Neural cell (in vitro differentiated cells): ENCODE measurements around the gene PROM2.

Experiments used
- EP300 ChIP-seq: fragments of 450-650 bp; conservative IDR thresholded peaks from 2 replicates; pipeline ENCODE4 v1.6.1; 2014; ENCODE audit warnings: antibody characterized with exemption, mild to moderate bottlenecking, moderate library complexity; ENCODE audit not compliant: poor library complexity, severe bottlenecking
- EZH2 ChIP-seq: fragments of 200-600, 300-800 bp; shearing (Covaris generic), sonication (generic); IDR thresholded peaks from 2 replicates; pipeline ENCODE4 v1.6.1; 2014; ENCODE audit warnings: antibody characterized with exemption, low read length, borderline replicate concordance, mild to moderate bottlenecking; ENCODE audit not compliant: insufficient read depth, poor library complexity, severe bottlenecking
- POLR2AphosphoS5 ChIP-seq: IDR thresholded peaks from 2 replicates; pipeline ENCODE4 v1.6.1; 2012
- REST ChIP-seq: IDR thresholded peaks from 2 replicates; pipeline ENCODE4 v1.6.1; 2012; ENCODE audit warnings: borderline replicate concordance
- TAF1 ChIP-seq: IDR thresholded peaks from 2 replicates; pipeline ENCODE4 v1.6.1; 2012; ENCODE audit warnings: low read depth
- TF ChIP-seq, protein P1 (sequence below): fragments of 450-650 bp; IDR thresholded peaks from 2 replicates; pipeline ENCODE4 v1.5.1; 2014; ENCODE audit warnings: antibody characterized with exemption, mild to moderate bottlenecking, moderate library complexity; ENCODE audit not compliant: poor library complexity, severe bottlenecking

- TF ChIP-seq, protein P1, sequence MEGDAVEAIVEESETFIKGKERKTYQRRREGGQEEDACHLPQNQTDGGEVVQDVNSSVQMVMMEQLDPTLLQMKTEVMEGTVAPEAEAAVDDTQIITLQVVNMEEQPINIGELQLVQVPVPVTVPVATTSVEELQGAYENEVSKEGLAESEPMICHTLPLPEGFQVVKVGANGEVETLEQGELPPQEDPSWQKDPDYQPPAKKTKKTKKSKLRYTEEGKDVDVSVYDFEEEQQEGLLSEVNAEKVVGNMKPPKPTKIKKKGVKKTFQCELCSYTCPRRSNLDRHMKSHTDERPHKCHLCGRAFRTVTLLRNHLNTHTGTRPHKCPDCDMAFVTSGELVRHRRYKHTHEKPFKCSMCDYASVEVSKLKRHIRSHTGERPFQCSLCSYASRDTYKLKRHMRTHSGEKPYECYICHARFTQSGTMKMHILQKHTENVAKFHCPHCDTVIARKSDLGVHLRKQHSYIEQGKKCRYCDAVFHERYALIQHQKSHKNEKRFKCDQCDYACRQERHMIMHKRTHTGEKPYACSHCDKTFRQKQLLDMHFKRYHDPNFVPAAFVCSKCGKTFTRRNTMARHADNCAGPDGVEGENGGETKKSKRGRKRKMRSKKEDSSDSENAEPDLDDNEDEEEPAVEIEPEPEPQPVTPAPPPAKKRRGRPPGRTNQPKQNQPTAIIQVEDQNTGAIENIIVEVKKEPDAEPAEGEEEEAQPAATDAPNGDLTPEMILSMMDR, result no peak
- TF ChIP-seq TAF1 (no peak), EZH2 (no peak), POLR2AphosphoS5 (no peak), EP300 (no peak), REST (no peak)
Measured at GRCh38 chr2:95312543-95313201, 38.4 kb downstream of the PROM2 start.
